Ectodermal cell (in vitro differentiated cells): ENCODE data around the gene COX8A.
A peak's percentile ranks its signal among the peaks of the same experiment; 100 is the strongest.

ENCODE experiments used
- H3K27ac ChIP-seq: 2 replicates; pipeline ENCODE4 v1.7.0; 2013; ENCODE audit warnings: mild to moderate bottlenecking, low read depth, low read length; ENCODE audit not compliant: insufficient read depth, poor library complexity, severe bottlenecking
- H3K27me3 ChIP-seq: 2 replicates; pipeline ENCODE4 v1.7.0; 2013; ENCODE audit warnings: mild to moderate bottlenecking, low read length; ENCODE audit not compliant: insufficient read depth, control insufficient read depth, poor library complexity, severe bottlenecking
- H3K36me3 ChIP-seq: one replicate; pipeline ENCODE4 v1.7.0; 2013; ENCODE audit warnings: low read length; ENCODE audit not compliant: control insufficient read depth, insufficient read depth
- H3K4me1 ChIP-seq: one replicate; pipeline ENCODE4 v1.7.0; 2013; ENCODE audit warnings: low read length; ENCODE audit not compliant: control insufficient read depth, insufficient read depth
- H3K4me3 ChIP-seq: 2 replicates; pipeline ENCODE4 v1.7.0; 2013; ENCODE audit warnings: low read depth, low read length, control low read depth; ENCODE audit not compliant: insufficient read depth
- H3K9me3 ChIP-seq: 2 replicates; pipeline ENCODE4 v1.7.0; 2013; ENCODE audit warnings: mild to moderate bottlenecking, low read length, moderate library complexity; ENCODE audit not compliant: control insufficient read depth
- WGBS, 2 experiments: methylation state at CpG; one replicate each; pipeline ENCODE4 v1.1.7; 2013; ENCODE audit warnings: missing lambda C conversion rate in 2 of 2; 5-methylcytosine and 5-hydroxymethylcytosine counted together

The COX8A gene

DNA sequence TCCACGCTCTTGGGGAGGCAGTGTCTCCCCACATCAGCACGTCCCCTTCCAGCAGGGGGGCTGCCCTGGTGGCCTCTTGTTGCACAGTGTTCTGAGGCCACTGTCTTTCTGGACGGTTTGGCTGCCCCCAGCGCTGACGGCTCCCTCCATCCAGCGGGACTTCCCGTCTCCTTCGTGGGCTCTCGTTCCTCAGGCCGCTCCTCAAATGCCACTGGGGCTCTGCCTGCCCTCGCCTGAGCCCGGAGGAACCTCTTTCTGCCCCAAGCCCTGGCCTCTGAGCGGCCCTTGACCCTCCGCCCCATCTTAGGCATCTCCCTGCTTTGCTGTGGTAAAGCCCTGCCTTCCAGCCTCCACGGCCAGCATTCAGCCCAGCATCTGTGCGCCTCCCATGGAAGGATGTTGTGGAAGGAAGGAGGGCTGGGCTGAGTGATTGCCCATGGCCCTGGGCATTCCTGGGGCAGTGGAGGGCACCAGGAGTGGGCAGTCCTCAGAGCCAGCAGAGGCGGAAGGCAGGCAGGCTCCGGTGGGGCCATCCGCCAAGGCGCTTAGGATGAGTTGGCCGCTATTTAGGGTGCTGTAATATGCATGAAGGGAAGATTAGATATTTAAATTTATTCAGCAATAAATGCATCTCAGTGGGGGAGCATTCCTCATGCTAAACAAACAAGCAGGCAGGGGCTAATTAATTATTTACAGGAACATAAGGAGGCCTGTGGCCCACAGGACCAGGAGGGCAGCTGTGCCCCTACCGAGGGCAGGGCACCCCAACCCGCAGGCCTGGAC is 29.6 kb downstream of the COX8A start:
- Histone ChIP-seq H3K27ac (no peak overlapping the region), H3K27me3 (peaks cover 73% of the 10 kb centered on the region)
- WGBS, 2 experiments = 82 to 84% methylated on average over 23 of the region's 23 CpGs

DNA sequence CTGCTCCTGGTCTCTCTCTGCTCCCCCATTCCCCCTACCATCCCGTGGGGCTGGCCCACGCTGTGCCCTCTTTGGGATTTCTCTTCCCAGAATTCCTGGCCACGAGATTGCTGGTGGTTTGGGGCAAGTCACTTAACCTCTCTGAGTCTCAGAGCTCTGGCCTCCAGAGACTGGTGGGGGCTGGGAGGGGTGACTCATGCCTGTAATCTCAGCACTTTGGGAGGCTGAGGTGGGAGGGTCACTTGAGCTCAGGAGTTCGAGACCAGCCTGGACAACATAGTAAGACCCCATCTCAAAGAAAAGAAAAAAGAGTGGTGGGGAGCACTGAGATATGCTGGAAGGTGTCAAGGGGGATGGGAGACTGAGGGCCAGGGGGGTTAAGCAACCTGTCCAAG is 30.2 kb downstream of the COX8A start:
- no peak overlapping the region for H3K27ac ChIP-seq
- WGBS, 2 experiments = 77 to 85% methylated on average over 4 of the region's 4 CpGs
- peaks cover 19% of the 10 kb centered on the region for H3K4me1 ChIP-seq
- peaks cover 73% of the 10 kb centered on the region for H3K27me3 ChIP-seq
- no peaks in the 10 kb centered on the region for H3K36me3 ChIP-seq
- no peak overlapping the region for H3K4me3 ChIP-seq
- no peaks in the 10 kb centered on the region for H3K9me3 ChIP-seq

More for the DNA sequence above, 29.6 kb downstream of the COX8A start:
- no peaks in the 10 kb centered on the region for H3K9me3 ChIP-seq
- H3K36me3 ChIP-seq = no peaks in the 10 kb centered on the region
- H3K4me3 ChIP-seq = no peak overlapping the region
- peaks cover 20% of the 10 kb centered on the region for H3K4me1 ChIP-seq

DNA sequence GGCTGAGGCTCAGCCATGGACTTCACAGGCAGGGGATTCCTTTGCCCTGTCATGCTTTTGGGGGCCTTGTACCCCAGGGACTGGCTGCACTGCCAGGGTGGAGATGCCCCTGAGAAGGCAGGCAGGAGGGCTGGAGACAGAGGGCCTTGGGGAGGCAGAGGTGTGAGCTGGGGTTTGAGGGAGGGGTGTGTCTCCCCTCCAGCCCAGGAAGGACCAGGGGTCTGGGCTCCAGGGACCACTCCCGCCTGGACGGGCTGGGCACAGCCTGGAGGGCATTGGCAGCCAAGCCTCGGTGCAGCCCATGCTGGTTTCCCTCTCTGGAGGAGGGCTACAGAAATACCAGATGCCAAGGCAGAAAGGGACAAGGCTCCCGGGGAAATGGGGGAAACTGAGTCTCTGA is 31.3 kb downstream of the COX8A start:
- 94 to 96% methylated on average over 4 of the region's 4 CpGs for WGBS, 2 experiments
- peaks cover 65% of the 10 kb centered on the region for H3K27me3 ChIP-seq
- no peak overlapping the region for H3K27ac ChIP-seq

DNA sequence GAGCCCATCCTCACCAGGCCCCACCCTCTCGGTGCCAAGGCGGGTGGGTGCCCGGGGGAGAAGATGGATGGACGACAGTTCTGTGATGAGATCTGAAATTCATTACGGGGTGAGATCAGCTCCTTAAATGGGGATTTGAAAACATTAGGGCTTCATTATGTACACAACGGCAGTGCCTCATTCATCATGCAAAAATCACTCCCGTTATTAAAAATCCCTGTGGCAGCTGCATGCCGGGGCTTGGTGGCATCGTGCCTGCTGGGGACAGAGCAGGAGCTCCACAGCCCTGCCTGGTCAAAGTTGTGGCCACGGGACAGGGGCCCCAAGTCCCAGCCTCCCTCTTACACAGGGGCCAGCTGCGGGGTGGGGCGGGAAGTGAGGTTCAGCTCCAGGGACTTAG is 32.0 kb downstream of the COX8A start:
- Histone ChIP-seq H3K4me3 (no peak overlapping the region), H3K4me1 (peaks cover 15% of the 10 kb centered on the region), H3K36me3 (no peaks in the 10 kb centered on the region), H3K27me3 (peaks cover 60% of the 10 kb centered on the region), H3K27ac (no peak overlapping the region), H3K9me3 (no peaks in the 10 kb centered on the region)
- 86 to 88% methylated on average over 12 of the region's 12 CpGs for WGBS, 2 experiments

More for the DNA sequence above, 31.3 kb downstream of the COX8A start:
- no peak overlapping the region for H3K4me3 ChIP-seq
- no peaks in the 10 kb centered on the region for H3K36me3 ChIP-seq
- peaks cover 15% of the 10 kb centered on the region for H3K4me1 ChIP-seq
- H3K9me3 ChIP-seq = no peaks in the 10 kb centered on the region

DNA sequence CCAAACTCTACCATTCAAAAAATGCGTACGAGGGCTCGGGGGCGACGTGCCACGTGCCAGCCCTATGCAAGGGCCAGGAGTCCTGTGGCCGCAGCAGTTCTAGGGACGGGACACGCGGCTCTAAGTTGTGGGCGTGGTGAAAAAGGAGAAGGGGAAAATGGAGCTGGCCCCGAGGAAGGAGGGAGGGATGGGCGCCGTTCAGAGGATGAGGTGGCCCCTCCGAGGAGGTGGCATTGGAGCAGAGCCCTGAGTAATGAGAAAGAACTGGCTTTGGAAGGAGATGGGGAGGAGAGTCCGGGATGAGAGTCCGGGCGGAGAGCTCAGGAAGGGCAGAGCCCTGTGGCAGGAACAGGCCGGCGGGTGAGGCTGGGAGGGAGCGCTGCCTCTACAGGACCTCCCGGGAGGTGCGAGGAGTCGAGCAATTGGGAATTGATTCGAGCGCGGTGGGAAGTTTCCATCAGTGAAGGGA is 32.8 kb downstream of the COX8A start:
- Histone ChIP-seq H3K27me3 (peaks cover 57% of the 10 kb centered on the region), H3K36me3 (no peaks in the 10 kb centered on the region), H3K27ac (no peak overlapping the region), H3K9me3 (no peaks in the 10 kb centered on the region), H3K4me1 (peaks cover 15% of the 10 kb centered on the region), H3K4me3 (peak overlapping the region; percentile 23)
- 2% methylated on average over 27 of the region's 27 CpGs for WGBS, 2 experiments

DNA sequence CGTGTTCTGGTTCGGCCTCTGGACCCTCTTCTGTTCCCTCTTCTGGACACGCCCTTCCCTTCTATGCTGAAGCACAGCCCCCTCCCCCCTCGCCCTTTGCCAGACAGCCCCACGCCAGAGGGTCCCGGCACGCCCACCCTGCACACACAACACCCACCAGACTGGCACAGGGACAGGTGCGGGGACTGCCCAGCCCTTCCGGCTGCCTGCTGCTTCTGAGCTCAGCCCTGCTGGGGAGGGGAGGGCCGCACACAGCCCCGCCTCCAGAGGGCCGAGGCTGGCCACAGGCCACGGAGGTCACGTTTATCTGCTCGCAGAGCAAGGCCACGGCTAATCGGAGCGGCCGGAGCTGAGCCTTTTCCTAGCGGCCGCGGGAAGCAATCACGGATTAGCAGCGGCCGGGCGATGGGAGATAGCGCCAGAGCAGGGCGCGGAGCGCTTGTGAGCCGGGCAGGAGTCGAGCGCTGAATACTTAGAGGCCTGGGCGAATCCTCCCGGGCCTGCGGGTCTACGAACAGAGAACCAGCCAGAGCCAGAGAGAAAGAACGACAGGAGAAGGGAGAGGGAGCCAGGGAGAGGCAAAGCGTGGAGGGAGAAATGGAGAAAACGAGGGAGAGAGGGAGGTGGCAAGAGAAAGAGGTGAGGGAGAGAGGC is 33.3 kb downstream of the COX8A start:
- 4 to 5% methylated on average over 40 of the region's 40 CpGs for WGBS, 2 experiments

DNA sequence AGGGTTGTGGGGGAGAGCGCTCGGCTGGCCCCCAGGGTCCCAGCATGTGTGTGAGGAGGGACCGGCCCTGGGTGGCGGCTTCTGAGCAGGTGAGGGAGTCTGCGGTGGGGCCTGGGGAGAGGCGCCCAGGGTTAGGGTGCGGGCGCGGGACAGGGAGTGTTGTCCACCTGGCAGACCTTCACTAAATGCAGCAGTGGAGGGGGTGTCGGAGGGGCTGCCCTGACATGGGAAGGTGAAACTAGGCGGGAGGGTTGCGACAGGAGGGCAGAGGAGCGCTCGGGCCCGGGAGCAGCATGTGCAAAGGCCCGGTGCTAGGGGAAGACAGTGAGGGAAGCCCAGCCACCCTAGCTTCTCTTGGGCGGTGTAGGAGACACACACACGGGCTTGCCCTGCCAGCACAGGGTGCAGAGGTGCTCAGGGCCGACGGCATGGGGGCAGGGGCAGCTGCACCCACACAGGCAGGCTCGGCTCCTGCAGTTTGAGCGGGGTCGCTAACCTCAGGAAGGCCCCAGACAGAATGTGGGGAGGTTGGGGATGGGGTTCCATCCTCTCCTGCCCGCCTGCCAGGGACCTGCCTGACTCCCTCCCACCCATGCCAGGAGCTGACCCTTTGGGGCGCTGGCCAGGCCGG is 34.0 kb downstream of the COX8A start:
- no peaks in the 10 kb centered on the region for H3K36me3 ChIP-seq
- 91% methylated on average over 26 of the region's 26 CpGs for WGBS, 2 experiments
- no peak overlapping the region for H3K4me3 ChIP-seq
- H3K27ac ChIP-seq = no peak overlapping the region
- peaks cover 57% of the 10 kb centered on the region for H3K27me3 ChIP-seq
- no peaks in the 10 kb centered on the region for H3K9me3 ChIP-seq
- H3K4me1 ChIP-seq = peaks cover 15% of the 10 kb centered on the region

More for the DNA sequence above, 33.3 kb downstream of the COX8A start:
- H3K4me1 ChIP-seq = peaks cover 15% of the 10 kb centered on the region
- H3K9me3 ChIP-seq = no peaks in the 10 kb centered on the region
- H3K27ac ChIP-seq = no peak overlapping the region
- H3K4me3 ChIP-seq = peak overlapping the region; percentile 23
- H3K36me3 ChIP-seq = no peaks in the 10 kb centered on the region
- H3K27me3 ChIP-seq = peaks cover 57% of the 10 kb centered on the region

DNA sequence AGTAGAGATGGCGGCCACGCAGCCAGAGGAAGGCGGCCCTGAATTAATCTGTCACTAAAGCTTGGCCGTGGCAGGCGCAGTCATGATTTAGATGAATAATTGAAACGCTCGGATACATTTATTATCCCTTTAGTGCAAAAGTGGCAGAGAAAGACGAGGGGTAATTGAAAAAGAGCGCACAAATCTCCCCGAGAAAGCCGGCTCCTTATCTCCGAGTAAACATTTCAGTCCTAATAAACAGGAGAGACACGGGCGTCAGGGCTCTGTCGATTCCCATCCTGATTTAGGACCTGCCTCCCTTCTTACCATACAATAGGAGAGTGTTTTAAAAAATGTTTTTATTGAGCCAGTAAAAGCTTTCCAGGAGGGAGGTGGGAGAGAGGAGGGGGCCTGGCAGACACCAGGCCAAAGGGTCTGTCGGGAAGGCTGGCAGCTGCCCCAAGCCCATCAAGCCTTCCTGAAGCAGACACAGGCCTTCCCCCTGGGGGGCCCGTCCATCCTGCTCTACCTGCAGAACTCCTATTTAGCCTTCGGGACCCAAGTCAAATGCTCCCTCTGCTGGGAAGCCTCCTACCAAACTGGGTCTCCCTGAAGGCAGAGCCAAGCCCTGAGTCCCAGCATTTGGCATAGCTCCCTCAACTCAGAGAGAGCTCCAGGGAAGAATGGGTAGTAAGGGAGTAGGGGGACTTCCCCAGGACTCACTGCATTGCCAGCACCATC is 34.7 kb downstream of the COX8A start:
- Histone ChIP-seq H3K9me3 (no peaks in the 10 kb centered on the region), H3K36me3 (no peaks in the 10 kb centered on the region), H3K4me1 (peaks cover 15% of the 10 kb centered on the region), H3K27me3 (peaks cover 55% of the 10 kb centered on the region), H3K27ac (no peak overlapping the region), H3K4me3 (no peak overlapping the region)
- WGBS, 2 experiments = 87 to 88% methylated on average over 18 of the region's 18 CpGs

DNA sequence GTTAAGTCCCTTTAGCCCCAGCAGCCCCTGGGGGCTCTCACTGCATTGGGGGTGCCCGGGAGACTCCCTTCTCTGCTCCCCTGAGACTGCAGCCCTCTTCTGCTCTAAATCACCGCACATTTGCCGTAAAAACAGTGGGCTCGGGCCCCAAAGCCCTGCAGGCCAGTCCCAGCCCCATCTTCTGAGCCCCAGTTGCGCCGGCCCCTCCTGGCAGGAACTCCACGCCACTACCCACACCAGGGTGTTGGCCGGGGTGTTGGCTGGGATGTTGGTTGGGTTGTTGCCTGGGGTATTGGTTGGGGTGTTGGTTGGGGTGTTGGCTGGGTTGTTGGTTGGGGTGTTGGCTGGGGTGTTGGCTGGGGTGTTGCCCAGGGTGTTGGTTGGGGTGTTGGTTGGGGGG is 35.3 kb downstream of the COX8A start:
- Histone ChIP-seq H3K36me3 (no peaks in the 10 kb centered on the region), H3K4me1 (peaks cover 17% of the 10 kb centered on the region)

More for the DNA sequence above, 35.3 kb downstream of the COX8A start:
- H3K27me3 ChIP-seq = peaks cover 49% of the 10 kb centered on the region
- WGBS, 2 experiments = 94 to 96% methylated on average over 8 of the region's 8 CpGs
- no peaks in the 10 kb centered on the region for H3K9me3 ChIP-seq
- H3K4me3 ChIP-seq = no peak overlapping the region
- no peak overlapping the region for H3K27ac ChIP-seq
